Activated naive CD8-positive, alpha-beta T cell treated with anti-CD3 and anti-CD28 coated beads for 36 hours (primary cell): ENCODE results near the gene CD22. TPM values are rescaled to one million over a fixed set of nuclear protein-coding genes. Genes with fewer than 3 reads are reported as not detected.
A peak's percentile ranks its signal among the peaks of the same experiment; 100 is the strongest.

Experiments
- DNase-seq: peaks from one replicate; pipeline ENCODE4 v3.0.0; 2021
- H3K27ac Mint-ChIP-seq: one replicate; pipeline ENCODE4 v1.8.0; 2022; ENCODE audit warnings: mild to moderate bottlenecking, moderate library complexity, mixed read lengths
- H3K27me3 Mint-ChIP-seq: one replicate; pipeline ENCODE4 v1.8.0; 2022; ENCODE audit warnings: mild to moderate bottlenecking, mixed read lengths
- H3K36me3 Mint-ChIP-seq: one replicate; pipeline ENCODE4 v1.8.0; 2021; ENCODE audit warnings: mild to moderate bottlenecking, mixed read lengths
- H3K4me1 Mint-ChIP-seq: one replicate; pipeline ENCODE4 v1.8.0; 2021; ENCODE audit warnings: mixed read lengths
- H3K4me3 Mint-ChIP-seq: one replicate; pipeline ENCODE4 v1.8.0; 2022; ENCODE audit warnings: mild to moderate bottlenecking, moderate library complexity, mixed read lengths
- H3K9me3 Mint-ChIP-seq: one replicate; pipeline ENCODE4 v1.8.0; 2022; ENCODE audit warnings: mixed read lengths
- total RNA-seq, 2 experiments: library from RNA; stranded (reverse); gene quantifications; one replicate each; pipeline ENCODE4 v1.2.3, GENCODE V29; 2021

Gene CD22
- total RNA-seq, 2 experiments from 2014 or later: 3.0 to 3.2 TPM

GRCh38 chr19:35292421-35293362 is 36.3 kb upstream of the CD22 start:
- Mint-ChIP-seq H3K27me3 (no peaks in the 10 kb centered on the region), H3K4me3 (no peak overlapping the region), H3K36me3 (no peaks in the 10 kb centered on the region), H3K9me3 (no peaks in the 10 kb centered on the region), H3K4me1 (no peaks in the 10 kb centered on the region), H3K27ac (no peak overlapping the region)
- no peak for DNase-seq

- Mint-ChIP-seq H3K4me3 (no peak overlapping the region), H3K36me3 (no peaks in the 10 kb centered on the region), H3K27me3 (no peaks in the 10 kb centered on the region), H3K27ac (no peak overlapping the region), H3K9me3 (no peaks in the 10 kb centered on the region), H3K4me1 (no peaks in the 10 kb centered on the region)
- DNase-seq: no peak
Measured at GRCh38 chr19:35293363-35293739, 35.6 kb upstream of the CD22 start.

- Mint-ChIP-seq H3K4me3 (no peak overlapping the region), H3K27me3 (no peaks in the 10 kb centered on the region), H3K27ac (no peak overlapping the region), H3K9me3 (no peaks in the 10 kb centered on the region), H3K36me3 (no peaks in the 10 kb centered on the region), H3K4me1 (no peaks in the 10 kb centered on the region)
- DNase-seq: no peak
Measured at GRCh38 chr19:35293808-35294207, 35.2 kb upstream of the CD22 start.

- Mint-ChIP-seq H3K4me3 (no peak overlapping the region), H3K9me3 (no peaks in the 10 kb centered on the region), H3K27me3 (no peaks in the 10 kb centered on the region), H3K27ac (no peak overlapping the region), H3K36me3 (no peaks in the 10 kb centered on the region), H3K4me1 (no peaks in the 10 kb centered on the region)
- DNase-seq: no peak
Measured at GRCh38 chr19:35294328-35294727, 34.7 kb upstream of the CD22 start.

GRCh38 chr19:35294859-35295791 is 33.9 kb upstream of the CD22 start:
- Mint-ChIP-seq H3K36me3 (no peaks in the 10 kb centered on the region), H3K4me1 (no peaks in the 10 kb centered on the region), H3K27me3 (no peaks in the 10 kb centered on the region), H3K4me3 (no peak overlapping the region), H3K9me3 (no peaks in the 10 kb centered on the region), H3K27ac (no peak overlapping the region)
- no peak for DNase-seq

GRCh38 chr19:35295792-35296462 is 33.1 kb upstream of the CD22 start:
- Mint-ChIP-seq H3K27me3 (no peaks in the 10 kb centered on the region), H3K27ac (no peak overlapping the region), H3K9me3 (no peaks in the 10 kb centered on the region), H3K4me1 (no peaks in the 10 kb centered on the region), H3K36me3 (no peaks in the 10 kb centered on the region), H3K4me3 (no peak overlapping the region)
- DNase-seq: peak; percentile 44

GRCh38 chr19:35296644-35297514 is 32.1 kb upstream of the CD22 start:
- no peaks in the 10 kb centered on the region for H3K4me1 Mint-ChIP-seq
- H3K27ac Mint-ChIP-seq: no peak overlapping the region
- H3K9me3 Mint-ChIP-seq: no peaks in the 10 kb centered on the region
- no peak overlapping the region for H3K4me3 Mint-ChIP-seq
- H3K36me3 Mint-ChIP-seq: no peaks in the 10 kb centered on the region
- no peaks in the 10 kb centered on the region for H3K27me3 Mint-ChIP-seq
- DNase-seq: no peak

GRCh38 chr19:35297515-35297848 is 31.5 kb upstream of the CD22 start:
- Mint-ChIP-seq H3K4me3 (no peak overlapping the region), H3K27ac (no peak overlapping the region), H3K27me3 (no peaks in the 10 kb centered on the region), H3K9me3 (no peaks in the 10 kb centered on the region), H3K36me3 (no peaks in the 10 kb centered on the region), H3K4me1 (no peaks in the 10 kb centered on the region)
- DNase-seq: no peak

- H3K27ac Mint-ChIP-seq: no peak overlapping the region
- no peaks in the 10 kb centered on the region for H3K27me3 Mint-ChIP-seq
- H3K9me3 Mint-ChIP-seq: no peaks in the 10 kb centered on the region
Measured at GRCh38 chr19:35297922-35298321, 31.1 kb upstream of the CD22 start.

GRCh38 chr19:35298561-35298972 is 30.4 kb upstream of the CD22 start:
- Mint-ChIP-seq H3K36me3 (no peaks in the 10 kb centered on the region), H3K9me3 (no peaks in the 10 kb centered on the region), H3K4me1 (no peaks in the 10 kb centered on the region), H3K27ac (no peak overlapping the region), H3K27me3 (no peaks in the 10 kb centered on the region), H3K4me3 (no peak overlapping the region)
- no peak for DNase-seq

More at GRCh38 chr19:35297922-35298321, 31.1 kb upstream of the CD22 start:
- no peaks in the 10 kb centered on the region for H3K36me3 Mint-ChIP-seq
- DNase-seq: no peak
- no peaks in the 10 kb centered on the region for H3K4me1 Mint-ChIP-seq
- no peak overlapping the region for H3K4me3 Mint-ChIP-seq

GRCh38 chr19:35299523-35300338 is 29.3 kb upstream of the CD22 start:
- H3K4me1 Mint-ChIP-seq: no peaks in the 10 kb centered on the region
- peak; percentile 24 for DNase-seq
- no peaks in the 10 kb centered on the region for H3K9me3 Mint-ChIP-seq
- no peaks in the 10 kb centered on the region for H3K27me3 Mint-ChIP-seq
- no peaks in the 10 kb centered on the region for H3K36me3 Mint-ChIP-seq
- H3K4me3 Mint-ChIP-seq: no peak overlapping the region
- no peak overlapping the region for H3K27ac Mint-ChIP-seq

- Mint-ChIP-seq H3K9me3 (no peaks in the 10 kb centered on the region), H3K36me3 (no peaks in the 10 kb centered on the region), H3K27me3 (no peaks in the 10 kb centered on the region), H3K4me3 (no peak overlapping the region), H3K27ac (no peak overlapping the region), H3K4me1 (no peaks in the 10 kb centered on the region)
- DNase-seq: no peak
Measured at GRCh38 chr19:35300339-35300649, 28.7 kb upstream of the CD22 start.

- Mint-ChIP-seq H3K36me3 (no peaks in the 10 kb centered on the region), H3K27me3 (no peaks in the 10 kb centered on the region), H3K4me1 (no peaks in the 10 kb centered on the region), H3K27ac (no peak overlapping the region), H3K4me3 (no peak overlapping the region), H3K9me3 (no peaks in the 10 kb centered on the region)
- DNase-seq: no peak
Measured at GRCh38 chr19:35301961-35302360, 27.0 kb upstream of the CD22 start.

- no peak overlapping the region for H3K27ac Mint-ChIP-seq
Measured at GRCh38 chr19:35302446-35302845, 26.5 kb upstream of the CD22 start.

More at GRCh38 chr19:35302446-35302845, 26.5 kb upstream of the CD22 start:
- Mint-ChIP-seq H3K27me3 (no peaks in the 10 kb centered on the region), H3K9me3 (no peaks in the 10 kb centered on the region), H3K4me1 (no peaks in the 10 kb centered on the region), H3K4me3 (no peak overlapping the region), H3K36me3 (no peaks in the 10 kb centered on the region)
- DNase-seq: no peak
